Fibroblast of mammary gland (primary cell): Measurements from ENCODE around the gene SIK1.

Experiments used
- DNase-seq: peaks from one replicate; pipeline ENCODE4 v3.0.0-alpha.2; 2010; ENCODE audit warnings: low read depth
- H3K4me3 ChIP-seq: 2 replicates; pipeline ENCODE4 v1.5.1; 2011; ENCODE audit warnings: low read depth, mild to moderate bottlenecking, low read length, moderate library complexity; ENCODE audit not compliant: control insufficient read depth
- CTCF ChIP-seq: conservative IDR thresholded peaks from 2 replicates; pipeline ENCODE4 v1.5.1; 2011; ENCODE audit warnings: low read depth, low read length, inconsistent platforms; ENCODE audit not compliant: control insufficient read depth, insufficient read depth

Gene SIK1

GRCh38 chr21:43371786-43372185, 55.1 kb downstream of the SIK1 start:
- H3K4me3 ChIP-seq, result no peak overlapping the region
- TF ChIP-seq CTCF, result no peak
- no peak for DNase-seq

- no peak overlapping the region for H3K4me3 ChIP-seq
- no peak for TF ChIP-seq CTCF
- no peak for DNase-seq
These were observed 55.9 kb downstream of the SIK1 start for GRCh38 chr21:43370888-43371570.

- H3K4me3 ChIP-seq, result no peak overlapping the region
- DNase-seq, result peak; percentile 64
- TF ChIP-seq CTCF, result no peak
These were observed 56.8 kb downstream of the SIK1 start for GRCh38 chr21:43370091-43370658.

GRCh38 chr21:43369596-43370090, 57.3 kb downstream of the SIK1 start:
- no peak for DNase-seq
- no peak for TF ChIP-seq CTCF
- H3K4me3 ChIP-seq, result no peak overlapping the region

GRCh38 chr21:43369124-43369523, 57.8 kb downstream of the SIK1 start:
- TF ChIP-seq CTCF, result no peak
- H3K4me3 ChIP-seq, result no peak overlapping the region
- DNase-seq, result peak; percentile 76

- H3K4me3 ChIP-seq, result no peak overlapping the region
- no peak for DNase-seq
- no peak for TF ChIP-seq CTCF
These were observed 58.2 kb downstream of the SIK1 start for GRCh38 chr21:43368685-43369084.
